SK-N-SH treated with all-trans-retinoic acid at 6 μM for 48 hours (cell line): ENCODE data around the gene SGPL1.

Experiments used
- ARNTL ChIP-seq: fragments of 450-650 bp; formaldehyde crosslinking; IDR thresholded peaks from 2 replicates; pipeline ENCODE4 v1.5.0; 2020; ENCODE audit warnings: low read depth, mild to moderate bottlenecking, moderate library complexity, borderline replicate concordance
- CREB5 ChIP-seq: fragments of 250-450 bp; sonication (Bioruptor Pico); IDR thresholded peaks from 2 replicates; pipeline ENCODE4 v1.5.1; 2020; ENCODE audit warnings: low read depth, mild to moderate bottlenecking, moderate library complexity
- CSDC2 ChIP-seq: fragments of 250-450 bp; sonication (Bioruptor Pico); IDR thresholded peaks from 2 replicates; pipeline ENCODE4 v1.5.0; 2020; ENCODE audit warnings: mild to moderate bottlenecking, moderate library complexity
- OSR1 ChIP-seq: fragments of 250-450 bp; sonication (Bioruptor Pico); IDR thresholded peaks from 2 replicates; pipeline ENCODE4 v1.8.0; 2022; ENCODE audit warnings: moderate library complexity, mild to moderate bottlenecking, inconsistent platforms
- TOX ChIP-seq: fragments of 250-450 bp; sonication (Bioruptor Pico); IDR thresholded peaks from 2 replicates; pipeline ENCODE4 v1.8.0; 2021; ENCODE audit warnings: mild to moderate bottlenecking, moderate library complexity, borderline replicate concordance
- ZFP30 ChIP-seq: fragments of 450-650 bp; formaldehyde crosslinking; IDR thresholded peaks from 2 replicates; pipeline ENCODE4 v1.5.0; 2022; ENCODE audit warnings: mild to moderate bottlenecking, moderate library complexity
- ZNF70 ChIP-seq: fragments of 450-650 bp; formaldehyde crosslinking; IDR thresholded peaks from 2 replicates; pipeline ENCODE4 v1.5.0; 2020; ENCODE audit warnings: mild to moderate bottlenecking, moderate library complexity
- ZNF8 ChIP-seq: fragments of 450-650 bp; formaldehyde crosslinking; IDR thresholded peaks from 2 replicates; pipeline ENCODE4 v1.5.0; 2020; ENCODE audit warnings: mild to moderate bottlenecking, moderate library complexity

- no peak for TF ChIP-seq CSDC2 (CRISPR knock-in tag)
- no peak for TF ChIP-seq OSR1
- TF ChIP-seq ZFP30 (CRISPR knock-in tag) = no peak
- TF ChIP-seq ZNF8 (CRISPR knock-in tag) = no peak
- TF ChIP-seq CREB5 (CRISPR knock-in tag) = no peak
- TF ChIP-seq ARNTL (CRISPR knock-in tag) = no peak
- TF ChIP-seq ZNF70 (CRISPR knock-in tag) = no peak
- TF ChIP-seq TOX (CRISPR knock-in tag) = no peak
These were observed 99.5 kb downstream of the SGPL1 start for GRCh38 chr10:70915206-70915605.
